Tibial nerve (tissue), 4 donors: Measurements from ENCODE around the gene ADAM10. TPM values are rescaled to one million over a fixed set of nuclear protein-coding genes. Genes with fewer than 3 reads are reported as not detected.

Experiments
- DNase-seq, 2 donors: peaks; one replicate each; pipeline ENCODE4 v3.0.0-alpha.2; 2019; ENCODE audit warnings: low spot score in 2 of 2
- H3K27ac ChIP-seq, 4 donors: fragments of 200-600 bp; sonication (generic) in 3 of 4; one replicate each; pipeline ENCODE4 v1.5.1; 2017 to 2019; ENCODE audit warnings: mild to moderate bottlenecking in 1 of 4
- H3K27me3 ChIP-seq, 2 donors: fragments of 200-600 bp; sonication (generic) in 1 of 2; one replicate each; pipeline versions ENCODE4 v1.5.1 to v1.6.0; 2017 to 2019
- H3K36me3 ChIP-seq, 3 donors: fragments of 200-600 bp; sonication (generic); one replicate each; pipeline ENCODE4 v1.5.1; 2018 to 2019
- H3K4me1 ChIP-seq, 4 donors: fragments of 200-600 bp; sonication (generic) in 3 of 4; one replicate each; pipeline ENCODE4 v1.5.1; 2017 to 2019
- H3K4me3 ChIP-seq, 4 donors: fragments of 200-600 bp; sonication (generic) in 3 of 4; one replicate each; pipeline ENCODE4 v1.5.1; 2017 to 2019; ENCODE audit warnings: mild to moderate bottlenecking in 1 of 4, moderate library complexity in 1 of 4
- H3K9me3 ChIP-seq, 4 donors: fragments of 200-600 bp; sonication (generic) in 3 of 4; one replicate each; pipeline ENCODE4 v1.5.1; 2017 to 2019
- EP300 ChIP-seq, 2 donors: sonication (generic); formaldehyde crosslinking; IDR thresholded peaks; one replicate each; pipeline ENCODE4 v1.6.1; 2017; ENCODE audit warnings: antibody characterized with exemption in 2 of 2, mild to moderate bottlenecking in 1 of 2
- POLR2A ChIP-seq, 2 donors: fragments of 450-650 bp; IDR thresholded peaks; one replicate each; pipeline ENCODE4 v1.6.1; 2017; ENCODE audit warnings: antibody characterized with exemption in 2 of 2, mild to moderate bottlenecking in 2 of 2, moderate library complexity in 2 of 2
- WGBS, 2 donors: methylation state at CpG; one replicate each; pipeline ENCODE4 v1.1.5; 2018; 5-methylcytosine and 5-hydroxymethylcytosine counted together
- total RNA-seq, 4 donors: library from RNA; depleted of rRNA; stranded (reverse); fragments of >200 nt; gene quantifications; one replicate each; pipeline ENCODE4 v1.1.0, GENCODE V29; 2016
- TF ChIP-seq, protein P1 (sequence below), 5 experiments: fragments of 200-600 bp in 3 of 5; fragments of 450-650 bp in 2 of 5; sonication (generic) in 3 of 5; IDR thresholded peaks; one replicate each; pipeline ENCODE4 v1.5.1; 2016 to 2019; ENCODE audit warnings: antibody characterized with exemption in 5 of 5, mild to moderate bottlenecking in 3 of 5, moderate library complexity in 2 of 5

Gene ADAM10
- total RNA-seq, 4 donors from 2014 or later: 64.8 to 132 (median 94.3) TPM

DNA sequence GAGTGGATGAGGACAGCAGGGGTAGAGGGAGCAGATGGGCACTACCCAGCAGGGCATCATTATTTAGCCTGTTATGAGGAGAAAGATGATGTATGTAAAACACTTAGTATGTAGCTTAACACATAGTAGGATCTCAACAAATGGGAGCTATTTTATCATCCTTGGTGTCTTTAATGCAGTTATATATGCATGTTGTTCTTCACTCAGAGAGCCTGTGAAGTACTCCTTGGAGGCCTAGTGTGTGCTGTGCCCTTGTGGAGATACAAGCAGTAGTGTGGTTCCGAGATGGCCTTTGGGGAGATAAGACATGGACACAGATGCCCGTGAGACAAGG is 193.5 kb downstream of the ADAM10 start:
- TF ChIP-seq, protein P1, sequence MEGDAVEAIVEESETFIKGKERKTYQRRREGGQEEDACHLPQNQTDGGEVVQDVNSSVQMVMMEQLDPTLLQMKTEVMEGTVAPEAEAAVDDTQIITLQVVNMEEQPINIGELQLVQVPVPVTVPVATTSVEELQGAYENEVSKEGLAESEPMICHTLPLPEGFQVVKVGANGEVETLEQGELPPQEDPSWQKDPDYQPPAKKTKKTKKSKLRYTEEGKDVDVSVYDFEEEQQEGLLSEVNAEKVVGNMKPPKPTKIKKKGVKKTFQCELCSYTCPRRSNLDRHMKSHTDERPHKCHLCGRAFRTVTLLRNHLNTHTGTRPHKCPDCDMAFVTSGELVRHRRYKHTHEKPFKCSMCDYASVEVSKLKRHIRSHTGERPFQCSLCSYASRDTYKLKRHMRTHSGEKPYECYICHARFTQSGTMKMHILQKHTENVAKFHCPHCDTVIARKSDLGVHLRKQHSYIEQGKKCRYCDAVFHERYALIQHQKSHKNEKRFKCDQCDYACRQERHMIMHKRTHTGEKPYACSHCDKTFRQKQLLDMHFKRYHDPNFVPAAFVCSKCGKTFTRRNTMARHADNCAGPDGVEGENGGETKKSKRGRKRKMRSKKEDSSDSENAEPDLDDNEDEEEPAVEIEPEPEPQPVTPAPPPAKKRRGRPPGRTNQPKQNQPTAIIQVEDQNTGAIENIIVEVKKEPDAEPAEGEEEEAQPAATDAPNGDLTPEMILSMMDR (IDR thresholded peaks at IDR 0.05): no peak
- TF ChIP-seq EP300 (IDR thresholded peaks at IDR 0.05): no peak
- TF ChIP-seq POLR2A (IDR thresholded peaks at IDR 0.05): no peak
- 75 to 83% methylated on average over 2 of the region's 2 CpGs for WGBS, 2 donors
- no peaks in the 10 kb centered on the region for H3K36me3 ChIP-seq
- no peak overlapping the region for H3K4me3 ChIP-seq
- H3K4me1 ChIP-seq: peaks cover 0 to 53% (median 6%) of the 10 kb centered on the region in 4 donors
- H3K27ac ChIP-seq: peak overlapping the region in 2 of 4 donors; percentile 61 to 87
- no peaks in the 10 kb centered on the region for H3K9me3 ChIP-seq
- no peak for DNase-seq
- no peaks in the 10 kb centered on the region for H3K27me3 ChIP-seq

- Histone ChIP-seq H3K27ac (peak overlapping the region in 3 of 4 donors; percentile 21 to 87 (median 61)), H3K9me3 (no peaks in the 10 kb centered on the region), H3K4me3 (no peak overlapping the region), H3K4me1 (peaks cover 0 to 57% (median 6%) of the 10 kb centered on the region in 4 donors), H3K36me3 (no peaks in the 10 kb centered on the region), H3K27me3 (no peaks in the 10 kb centered on the region)
- TF ChIP-seq EP300 (IDR thresholded peaks at IDR 0.05) (no peak), POLR2A (IDR thresholded peaks at IDR 0.05) (no peak)
- TF ChIP-seq, protein P1 (IDR thresholded peaks at IDR 0.05): no peak
- 57 to 73% methylated on average over 15 of the region's 15 CpGs for WGBS, 2 donors
- no peak for DNase-seq
Measured at GRCh38 chr15:58555162-58556027, 194.1 kb downstream of the ADAM10 start.

- H3K4me3 ChIP-seq: no peak overlapping the region
- TF ChIP-seq, protein P1 (IDR thresholded peaks at IDR 0.05): no peak
- no peak for TF ChIP-seq EP300 (IDR thresholded peaks at IDR 0.05)
- TF ChIP-seq POLR2A (IDR thresholded peaks at IDR 0.05): no peak
- no peak for DNase-seq
- H3K27ac ChIP-seq: peak overlapping the region in 2 of 4 donors; percentile 30 to 87
- no peaks in the 10 kb centered on the region for H3K27me3 ChIP-seq
- peaks cover 0 to 61% (median 6%) of the 10 kb centered on the region in 4 donors for H3K4me1 ChIP-seq
- no peaks in the 10 kb centered on the region for H3K36me3 ChIP-seq
- no peaks in the 10 kb centered on the region for H3K9me3 ChIP-seq
- WGBS, 2 donors: 74 to 82% methylated on average over 5 of the region's 5 CpGs
Measured at GRCh38 chr15:58554758-58555157, 194.7 kb downstream of the ADAM10 start.

- H3K4me1 ChIP-seq: peaks cover 0 to 57% (median 6%) of the 10 kb centered on the region in 4 donors
- DNase-seq: no peak
- H3K27me3 ChIP-seq: no peaks in the 10 kb centered on the region
- no peaks in the 10 kb centered on the region for H3K9me3 ChIP-seq
- H3K27ac ChIP-seq: peak overlapping the region in 3 of 4 donors; percentile 79 to 94 (median 87)
- no peaks in the 10 kb centered on the region for H3K36me3 ChIP-seq
- 93 to 94% methylated on average over 10 of the region's 10 CpGs for WGBS, 2 donors
- H3K4me3 ChIP-seq: no peak overlapping the region
- TF ChIP-seq POLR2A (IDR thresholded peaks at IDR 0.05): no peak
- TF ChIP-seq, protein P1 (IDR thresholded peaks at IDR 0.05): no peak
- TF ChIP-seq EP300 (IDR thresholded peaks at IDR 0.05): no peak
Measured at GRCh38 chr15:58553365-58553918, 196.1 kb downstream of the ADAM10 start.
